OCI-LY7 (cell line): Measurements from ENCODE around the gene XYLT1. TPM values are rescaled to one million over a fixed set of nuclear protein-coding genes. Genes with fewer than 3 reads are reported as not detected.

Source experiments
- BruUV-seq: library from RNA; stranded (reverse); fragments of 400-500 nt; replicated peaks from 2 replicates; lab custom pipeline; 2021; lab: Mats Ljungman, UMichigan
- CTCF ChIA-PET: fragments of 300-600 bp; sonication (Branson Sonifier 250); formaldehyde crosslinking; loops from one replicate; lab custom pipeline; 2022; ENCODE audit warnings: antibody characterized with exemption; ENCODE audit not compliant: unreplicated experiment; lab: Charles Lee
- POLR2A ChIA-PET: fragments of 300-600 bp; sonication (Branson Sonifier 250); formaldehyde crosslinking; loops from one replicate; lab custom pipeline; 2022; ENCODE audit warnings: antibody characterized with exemption; lab: Charles Lee
- DNase-seq: peaks from one replicate; pipeline ENCODE4 v3.0.0-alpha.2; 2015; ENCODE audit warnings: low spot score
- H2AFZ ChIP-seq: fragments of 200-600 bp; sonication (generic), shearing (Covaris generic); 2 replicates; pipeline ENCODE4 v1.6.1; 2014; ENCODE audit warnings: mild to moderate bottlenecking, antibody characterized with exemption, low read length, moderate library complexity
- H3K27ac ChIP-seq: fragments of 200-600 bp; sonication (generic); 2 replicates; pipeline ENCODE4 v1.5.1; 2014; ENCODE audit warnings: mixed run types, low read depth, mild to moderate bottlenecking, moderate library complexity, low read length, inconsistent platforms; ENCODE audit not compliant: poor library complexity, severe bottlenecking
- H3K36me3 ChIP-seq: fragments of 200-600 bp; sonication (generic); 2 replicates; pipeline ENCODE4 v1.6.1; 2014; ENCODE audit warnings: mild to moderate bottlenecking, antibody characterized with exemption, low read length, moderate library complexity, mixed read lengths; ENCODE audit not compliant: insufficient read depth
- H3K4me1 ChIP-seq: fragments of 200-600 bp; sonication (generic); 2 replicates; pipeline ENCODE4 v1.5.1; 2014; ENCODE audit warnings: mild to moderate bottlenecking, low read length; ENCODE audit not compliant: insufficient read depth, poor library complexity, severe bottlenecking
- H3K4me2 ChIP-seq: fragments of 200-600 bp; sonication (generic); 2 replicates; pipeline ENCODE4 v1.6.1; 2014; ENCODE audit warnings: mild to moderate bottlenecking, low read length
- H3K4me3 ChIP-seq: fragments of 200-600 bp; sonication (generic); 2 replicates; pipeline ENCODE4 v1.5.1; 2014; ENCODE audit warnings: mild to moderate bottlenecking, low read depth, low read length; ENCODE audit not compliant: poor library complexity, severe bottlenecking
- H3K79me2 ChIP-seq: fragments of 200-600 bp; sonication (generic); 2 replicates; pipeline ENCODE4 v1.6.1; 2016; ENCODE audit warnings: low read depth, mild to moderate bottlenecking, low read length, moderate library complexity, mixed read lengths; ENCODE audit not compliant: insufficient read depth
- H3K9me2 ChIP-seq: fragments of 200-600 bp; sonication (generic); 2 replicates; pipeline ENCODE4 v1.6.1; 2016; ENCODE audit warnings: mild to moderate bottlenecking, low read length, mixed read lengths; ENCODE audit not compliant: insufficient read depth
- H3K9me3 ChIP-seq: fragments of 200-600 bp; sonication (generic); 2 replicates; pipeline ENCODE4 v1.6.1; 2014; ENCODE audit warnings: mild to moderate bottlenecking, mixed run types, low read length, mixed read lengths
- H4K20me1 ChIP-seq: fragments of 200-600 bp; sonication (generic); 2 replicates; pipeline ENCODE4 v1.6.1; 2014; ENCODE audit warnings: mild to moderate bottlenecking, antibody characterized with exemption, low read length, moderate library complexity, mixed read lengths; ENCODE audit not compliant: insufficient read depth
- EZH2phosphoT487 ChIP-seq: fragments of 200-600 bp; sonication (generic); IDR thresholded peaks from 2 replicates; pipeline ENCODE4 v1.6.1; 2018; ENCODE audit warnings: low read depth, borderline replicate concordance, mild to moderate bottlenecking, mixed run types, antibody characterized with exemption, low read length, moderate library complexity, mixed read lengths
- intact Hi-C: fragments of 100-400 bp; cut with micrococcal nuclease; formaldehyde crosslinking; loops from one replicate; pipeline ENCODE4 v1.10.0; 2022; ENCODE audit not compliant: unreplicated experiment
- total RNA-seq, 2 experiments: library from RNA; depleted of rRNA in 1 of 2; stranded (reverse); fragments of >200 nt in 1 of 2; shearing (Covaris generic) in 1 of 2; gene quantifications; 2 replicates each; pipeline ENCODE4 v1.2.3, GENCODE V29; 2014 to 2022
- TF ChIP-seq, protein P1 (sequence below): fragments of 200-600 bp; sonication (generic); conservative IDR thresholded peaks from 2 replicates; pipeline ENCODE4 v1.5.1; 2014; ENCODE audit warnings: mild to moderate bottlenecking, antibody characterized with exemption, low read length, moderate library complexity, mixed read lengths

XYLT1 gene
- total RNA-seq, 2 experiments from 2014 or later = 36.3 to 50.0 TPM

DNA sequence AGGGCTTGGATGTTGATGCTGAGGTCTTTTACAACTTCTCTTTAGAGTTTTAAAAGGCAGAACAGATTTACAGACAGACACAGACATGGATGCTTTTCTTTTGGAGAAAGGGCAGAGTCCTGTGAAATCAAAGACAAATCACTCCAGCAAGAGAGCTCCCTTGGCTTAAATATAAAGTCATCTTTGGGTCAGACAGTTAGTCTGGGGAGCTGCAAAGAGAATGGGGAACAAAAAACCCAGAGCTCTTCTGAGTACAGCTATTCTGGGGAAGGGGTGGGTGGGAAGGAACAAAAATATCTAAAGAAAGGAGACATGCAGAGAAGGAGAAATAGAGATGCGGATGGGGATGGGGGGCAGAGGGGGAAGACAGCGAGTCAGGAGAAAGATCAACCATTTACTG lies 266.6 kb downstream of the XYLT1 start:
- TF ChIP-seq, protein P1, sequence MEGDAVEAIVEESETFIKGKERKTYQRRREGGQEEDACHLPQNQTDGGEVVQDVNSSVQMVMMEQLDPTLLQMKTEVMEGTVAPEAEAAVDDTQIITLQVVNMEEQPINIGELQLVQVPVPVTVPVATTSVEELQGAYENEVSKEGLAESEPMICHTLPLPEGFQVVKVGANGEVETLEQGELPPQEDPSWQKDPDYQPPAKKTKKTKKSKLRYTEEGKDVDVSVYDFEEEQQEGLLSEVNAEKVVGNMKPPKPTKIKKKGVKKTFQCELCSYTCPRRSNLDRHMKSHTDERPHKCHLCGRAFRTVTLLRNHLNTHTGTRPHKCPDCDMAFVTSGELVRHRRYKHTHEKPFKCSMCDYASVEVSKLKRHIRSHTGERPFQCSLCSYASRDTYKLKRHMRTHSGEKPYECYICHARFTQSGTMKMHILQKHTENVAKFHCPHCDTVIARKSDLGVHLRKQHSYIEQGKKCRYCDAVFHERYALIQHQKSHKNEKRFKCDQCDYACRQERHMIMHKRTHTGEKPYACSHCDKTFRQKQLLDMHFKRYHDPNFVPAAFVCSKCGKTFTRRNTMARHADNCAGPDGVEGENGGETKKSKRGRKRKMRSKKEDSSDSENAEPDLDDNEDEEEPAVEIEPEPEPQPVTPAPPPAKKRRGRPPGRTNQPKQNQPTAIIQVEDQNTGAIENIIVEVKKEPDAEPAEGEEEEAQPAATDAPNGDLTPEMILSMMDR = no peak
- no peak for TF ChIP-seq EZH2phosphoT487
- no peaks in the 10 kb centered on the region for H3K79me2 ChIP-seq
- ChIA-PET POLR2A (interaction anchor here (0.7 kb wide), 1 partner anchor 23 kb away, joined by 3 read pairs; no protein-coding TSS in a partner anchor), CTCF (interaction anchor here (0.6 kb wide), 1 partner anchor 21 kb away, joined by 7 read pairs; no protein-coding TSS in a partner anchor)
- no peak overlapping the region for H3K27ac ChIP-seq
- no TSS peak for BruUV-seq
- H3K9me3 ChIP-seq = no peaks in the 10 kb centered on the region
- H3K4me3 ChIP-seq = no peak overlapping the region
- H4K20me1 ChIP-seq = no peaks in the 10 kb centered on the region
- H3K36me3 ChIP-seq = peaks cover 12% of the 10 kb centered on the region
- intact Hi-C loops = no loop called here
- H3K4me1 ChIP-seq = peaks cover 17% of the 10 kb centered on the region
- no peak overlapping the region for H2AFZ ChIP-seq
- no peaks in the 10 kb centered on the region for H3K9me2 ChIP-seq
- no peak for DNase-seq
- H3K4me2 ChIP-seq = no peak overlapping the region

DNA sequence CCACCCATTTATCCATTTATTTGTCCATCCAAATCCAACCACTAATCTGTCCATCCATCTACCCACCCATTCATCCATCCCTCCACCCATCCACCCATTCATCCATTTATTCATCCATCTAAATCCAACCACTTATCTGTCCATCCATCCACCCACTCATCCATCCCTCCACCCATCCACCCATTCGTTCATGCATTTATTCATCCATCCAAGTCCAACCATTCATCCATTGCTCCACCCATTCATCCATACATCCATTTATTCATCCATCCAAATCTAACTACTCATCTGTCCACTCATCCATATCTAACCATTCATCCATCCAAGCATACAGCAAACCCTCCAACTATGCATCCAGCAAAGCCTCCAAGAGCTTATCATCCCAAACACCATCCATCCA lies 267.3 kb downstream of the XYLT1 start:
- Histone ChIP-seq H3K4me1 (peaks cover 17% of the 10 kb centered on the region), H3K79me2 (no peaks in the 10 kb centered on the region), H3K4me3 (no peak overlapping the region), H3K4me2 (no peak overlapping the region), H2AFZ (no peak overlapping the region), H3K9me2 (no peaks in the 10 kb centered on the region), H3K27ac (no peak overlapping the region), H3K9me3 (no peaks in the 10 kb centered on the region), H3K36me3 (peaks cover 16% of the 10 kb centered on the region), H4K20me1 (no peaks in the 10 kb centered on the region)
- ChIA-PET POLR2A (no interaction called here), CTCF (no interaction called here)
- intact Hi-C loops = no loop called here
- TF ChIP-seq, protein P1 = no peak
- no peak for TF ChIP-seq EZH2phosphoT487
- no TSS peak for BruUV-seq
- DNase-seq = no peak

DNA sequence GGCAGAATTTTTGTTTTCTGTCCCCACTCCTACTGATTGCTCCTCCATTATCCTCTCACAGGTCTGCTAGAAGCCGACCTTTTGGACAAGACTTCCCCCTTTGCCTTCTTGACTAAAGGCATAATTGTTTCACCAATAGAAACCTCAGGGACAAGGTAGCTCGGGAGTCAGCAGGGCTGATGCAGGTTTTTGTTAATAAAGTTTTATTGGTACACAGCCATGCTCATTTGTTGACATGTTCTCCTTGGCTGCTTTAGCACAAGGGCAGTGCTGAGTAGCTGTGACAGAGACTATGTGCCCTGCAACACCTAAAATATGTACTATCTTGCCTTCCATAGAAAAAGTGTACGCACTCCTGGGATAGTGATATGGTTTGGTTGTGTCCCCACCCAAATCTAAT lies 271.6 kb downstream of the XYLT1 start:
- no TSS peak for BruUV-seq
- H3K27ac ChIP-seq = no peak overlapping the region
- no peak for DNase-seq
- ChIA-PET POLR2A (interaction anchor here (0.9 kb wide), 1 partner anchor 47 kb away, joined by 3 read pairs; no protein-coding TSS in a partner anchor), CTCF (no interaction called here)
- no peaks in the 10 kb centered on the region for H3K9me2 ChIP-seq
- H3K79me2 ChIP-seq = no peaks in the 10 kb centered on the region
- no peaks in the 10 kb centered on the region for H4K20me1 ChIP-seq
- H3K9me3 ChIP-seq = no peaks in the 10 kb centered on the region
- no peak overlapping the region for H3K4me3 ChIP-seq
- no peaks in the 10 kb centered on the region for H3K4me1 ChIP-seq
- H3K36me3 ChIP-seq = peaks cover 52% of the 10 kb centered on the region
- intact Hi-C loops = no loop called here
- H2AFZ ChIP-seq = no peak overlapping the region
- TF ChIP-seq, protein P1 = no peak
- no peak overlapping the region for H3K4me2 ChIP-seq
